BJ (cell line): ENCODE data around the gene POLR3H. TPM values are rescaled to one million over a fixed set of nuclear protein-coding genes. Genes with fewer than 3 reads are reported as not detected.
"Not testable (repeated sequence)": the region's sequence is repeated elsewhere in the genome, so short reads cannot be mapped to it uniquely, and the experiment has no call there.

ENCODE experiments used
- CTCF ChIA-PET: fragments of 350-600 bp; formaldehyde crosslinking; extraction: SDS; loops from one replicate; lab custom pipeline; 2021; ENCODE audit warnings: antibody characterized with exemption, inconsistent platforms; lab: Yijun Ruan, JAX
- POLR2A ChIA-PET: fragments of 300-600 bp; sonication (Branson Sonifier 250); formaldehyde crosslinking; extraction: SDS; loops from one replicate; lab custom pipeline; 2021; ENCODE audit warnings: antibody characterized with exemption; lab: Charles Lee
- DNase-seq: peaks from one replicate; pipeline ENCODE4 v3.0.0-alpha.2; 2011; ENCODE audit warnings: low read depth
- H3K27me3 ChIP-seq: 2 replicates; pipeline ENCODE4 v1.6.0; 2011; ENCODE audit warnings: low read length; ENCODE audit not compliant: control insufficient read depth, insufficient read depth
- H3K36me3 ChIP-seq: 2 replicates; pipeline ENCODE4 v1.5.1; 2011; ENCODE audit warnings: low read length; ENCODE audit not compliant: control insufficient read depth, insufficient read depth
- H3K4me3 ChIP-seq: 2 replicates; pipeline ENCODE4 v1.5.1; 2011; ENCODE audit warnings: low read depth, mild to moderate bottlenecking, control low read depth, low read length
- polyA minus RNA-seq: library from RNA; depleted of rRNA, polyadenylated mRNA; stranded (reverse); fragments of >200 nt; gene quantifications from 2 replicates; pipeline ENCODE4 v1.2.3, GENCODE V29; 2011; rRNA and poly(A)+ RNA removed
- polyA plus RNA-seq: library from polyadenylated mRNA; depleted of rRNA; stranded (reverse); fragments of >200 nt; gene quantifications from 2 replicates; pipeline ENCODE4 v1.2.3, GENCODE V29; 2011; rRNA removed
- TF ChIP-seq, protein P1 (sequence below): IDR thresholded peaks from 2 replicates; pipeline ENCODE4 v1.5.1; 2011; ENCODE audit warnings: low read depth, mild to moderate bottlenecking, control low read depth, inconsistent platforms, low read length, moderate library complexity; ENCODE audit not compliant: insufficient read depth

Gene POLR3H, protein sequence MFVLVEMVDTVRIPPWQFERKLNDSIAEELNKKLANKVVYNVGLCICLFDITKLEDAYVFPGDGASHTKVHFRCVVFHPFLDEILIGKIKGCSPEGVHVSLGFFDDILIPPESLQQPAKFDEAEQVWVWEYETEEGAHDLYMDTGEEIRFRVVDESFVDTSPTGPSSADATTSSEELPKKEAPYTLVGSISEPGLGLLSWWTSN
- polyA plus RNA-seq (39.4 and 52.5 TPM in 2 replicates), polyA minus RNA-seq (24.5 and 27.7 TPM in 2 replicates)

DNA sequence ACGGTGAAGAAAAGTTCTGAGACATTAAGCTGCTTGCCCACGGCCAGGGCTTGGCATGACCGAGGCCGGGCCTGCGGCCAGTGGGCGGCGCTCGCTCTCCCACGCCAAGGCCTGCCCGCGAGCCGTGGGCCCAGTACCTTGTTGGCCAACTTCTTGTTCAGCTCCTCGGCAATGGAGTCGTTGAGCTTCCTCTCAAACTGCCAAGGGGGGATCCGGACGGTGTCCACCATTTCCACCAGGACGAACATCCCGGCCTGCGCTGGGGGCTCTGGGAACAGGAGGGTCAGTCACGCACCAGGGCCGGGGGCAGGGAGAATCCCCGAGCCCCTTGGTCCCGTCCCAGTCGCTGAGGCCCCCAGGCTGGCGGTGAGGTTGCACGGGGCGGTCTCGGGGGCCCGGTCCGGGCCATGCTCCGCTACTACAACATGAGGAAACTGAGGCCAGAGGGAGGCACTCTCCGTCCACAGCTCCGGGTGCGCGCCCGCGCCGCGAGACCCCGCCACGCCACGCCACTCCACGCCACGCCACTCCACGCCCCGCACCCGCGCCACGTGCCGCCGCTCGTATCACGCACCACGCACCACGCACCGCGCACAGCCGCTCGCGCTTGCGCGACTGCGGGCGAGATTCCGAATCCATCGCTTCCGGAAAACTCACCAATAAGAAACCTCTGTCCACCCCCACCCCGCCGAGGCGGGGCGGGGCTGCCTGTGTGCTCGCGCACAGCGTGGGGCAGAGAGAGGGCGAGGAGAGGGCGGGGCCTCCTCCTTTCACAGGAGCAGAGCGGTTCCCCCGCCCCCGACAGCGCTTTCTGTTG lies at the start of gene POLR3H:
POLR3H (minus strand) TSS at position 617 of the 817 bp plus-strand sequence; CDS start at position 248, 369 bp downstream.
- TF ChIP-seq, protein P1, sequence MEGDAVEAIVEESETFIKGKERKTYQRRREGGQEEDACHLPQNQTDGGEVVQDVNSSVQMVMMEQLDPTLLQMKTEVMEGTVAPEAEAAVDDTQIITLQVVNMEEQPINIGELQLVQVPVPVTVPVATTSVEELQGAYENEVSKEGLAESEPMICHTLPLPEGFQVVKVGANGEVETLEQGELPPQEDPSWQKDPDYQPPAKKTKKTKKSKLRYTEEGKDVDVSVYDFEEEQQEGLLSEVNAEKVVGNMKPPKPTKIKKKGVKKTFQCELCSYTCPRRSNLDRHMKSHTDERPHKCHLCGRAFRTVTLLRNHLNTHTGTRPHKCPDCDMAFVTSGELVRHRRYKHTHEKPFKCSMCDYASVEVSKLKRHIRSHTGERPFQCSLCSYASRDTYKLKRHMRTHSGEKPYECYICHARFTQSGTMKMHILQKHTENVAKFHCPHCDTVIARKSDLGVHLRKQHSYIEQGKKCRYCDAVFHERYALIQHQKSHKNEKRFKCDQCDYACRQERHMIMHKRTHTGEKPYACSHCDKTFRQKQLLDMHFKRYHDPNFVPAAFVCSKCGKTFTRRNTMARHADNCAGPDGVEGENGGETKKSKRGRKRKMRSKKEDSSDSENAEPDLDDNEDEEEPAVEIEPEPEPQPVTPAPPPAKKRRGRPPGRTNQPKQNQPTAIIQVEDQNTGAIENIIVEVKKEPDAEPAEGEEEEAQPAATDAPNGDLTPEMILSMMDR: peak; percentile 75
- Histone ChIP-seq H3K4me3 (peak within 1 kb of the TSS; percentile 90), H3K27me3 (no peaks in the 10 kb centered on the region), H3K36me3 (peaks cover 4% of the 10 kb centered on the region; the same call in 1 of the 2 replicates)
- POLR2A ChIA-PET: interaction anchor here (0.5 to 1.0 kb wide), 3 partner anchors 19 to 375 kb away, joined by 3 to 4 read pairs (median 3); partner anchors contain the start of gene PMM1
- peak; percentile 91 for DNase-seq
- CTCF ChIA-PET: interaction anchor here (0.6 to 7.1 kb wide), 22 partner anchors 9 to 347 kb away, joined by 3 to 55 read pairs (median 3); partner anchors contain the start of genes PMM1 and XRCC6

DNA sequence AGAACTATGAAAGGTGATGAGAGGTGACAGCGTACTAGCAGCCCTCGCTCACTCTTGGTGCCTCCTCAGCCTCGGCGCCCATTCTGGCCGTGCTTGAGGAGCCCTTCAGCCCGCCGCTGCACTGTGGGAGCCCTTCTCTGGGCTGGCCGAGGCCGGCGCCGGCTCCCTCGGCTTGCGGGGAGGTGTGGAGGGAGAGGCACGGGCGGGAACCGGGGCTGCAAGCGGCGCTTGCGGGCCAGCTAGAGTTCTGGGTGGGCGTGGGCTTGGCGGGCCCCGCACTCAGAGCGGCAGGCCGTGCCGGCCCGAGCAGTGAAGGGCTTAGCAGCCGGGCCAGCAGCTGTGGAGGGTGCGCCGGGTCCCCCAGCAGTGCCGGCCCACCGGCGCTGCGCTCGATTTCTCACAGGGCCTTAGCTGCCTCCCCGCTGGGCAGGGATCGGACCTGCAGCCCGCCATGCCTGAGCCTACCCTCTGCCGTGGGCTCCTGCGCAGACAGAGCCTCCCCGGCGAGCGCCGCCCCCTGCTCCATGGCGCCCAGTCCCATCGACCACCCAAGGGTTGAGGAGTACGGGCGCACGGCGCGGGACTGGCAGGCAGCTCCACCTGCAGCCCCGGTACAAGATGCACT lies 49.2 kb upstream of the POLR3H start:
- DNase-seq, H3K4me3 ChIP-seq, POLR2A ChIA-PET, H3K36me3 ChIP-seq, H3K27me3 ChIP-seq: not testable (repeated sequence)
- CTCF ChIA-PET: interaction anchor here (0.8 to 1.4 kb wide), 2 partner anchors 50 to 66 kb away, joined by 3 to 4 read pairs; partner anchors contain the start of gene POLR3H

DNA sequence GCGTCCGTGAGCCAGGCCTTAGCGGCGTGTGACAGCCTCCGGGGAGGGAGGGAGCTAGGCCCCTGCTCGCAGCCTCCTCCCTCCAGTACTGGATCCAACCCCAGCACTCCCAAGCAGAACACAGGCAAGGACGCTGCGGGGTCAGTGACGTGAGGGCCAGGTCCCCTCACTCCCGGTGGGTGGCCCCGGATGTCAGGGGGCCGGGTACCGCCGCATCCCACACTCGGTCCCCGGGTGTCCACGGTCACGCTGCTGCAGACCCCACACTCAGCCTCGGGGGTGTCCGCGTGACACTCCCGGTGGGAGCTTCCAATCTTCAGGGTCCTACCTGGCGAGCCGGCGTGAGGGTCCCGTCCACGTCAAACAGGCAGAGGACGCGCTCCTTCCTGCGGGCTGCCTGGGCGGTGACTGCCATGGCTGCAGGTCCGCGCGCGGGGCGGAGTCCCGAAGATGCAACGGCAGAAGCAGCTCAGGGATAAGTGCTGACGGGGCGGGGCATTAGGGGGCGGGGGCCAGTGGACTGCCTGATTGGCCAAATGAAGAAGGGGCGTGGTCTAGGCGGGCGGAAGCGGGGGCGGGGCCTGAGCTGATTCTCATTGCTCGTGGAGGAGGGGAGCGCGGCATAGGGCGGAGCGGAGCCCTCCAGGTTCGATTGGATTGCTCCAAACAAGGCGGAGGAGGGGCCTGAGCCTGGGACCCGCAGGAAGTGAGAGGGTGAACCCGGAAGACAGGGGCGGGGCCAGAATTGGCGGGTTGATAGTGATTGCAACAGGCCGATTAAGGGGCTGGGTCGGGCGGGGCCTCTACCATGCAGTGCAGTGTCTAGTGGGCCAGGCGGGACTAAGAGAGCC lies 45.3 kb upstream of the POLR3H start, which contains the start of gene PMM1:
PMM1 (minus strand) TSS at position 450 of the 851 bp plus-strand sequence; CDS start at position 415, 35 bp downstream.
- Histone ChIP-seq H3K36me3 (peaks cover 4% of the 10 kb centered on the region), H3K27me3 (no peaks in the 10 kb centered on the region), H3K4me3 (peak within 1 kb of the TSS; percentile 95)
- peak; percentile 97 for DNase-seq
- ChIA-PET POLR2A (interaction anchor here (0.6 to 1.3 kb wide), 8 partner anchors 9 to 1193 kb away, joined by 3 to 12 read pairs (median 6); partner anchors contain the start of genes POLR3H and TOB2), CTCF (interaction anchor here (0.7 to 2.6 kb wide), 8 partner anchors 8 to 48 kb away, joined by 3 to 13 read pairs (median 6); partner anchors contain the start of gene POLR3H)
- TF ChIP-seq, protein P1: no peak

DNA sequence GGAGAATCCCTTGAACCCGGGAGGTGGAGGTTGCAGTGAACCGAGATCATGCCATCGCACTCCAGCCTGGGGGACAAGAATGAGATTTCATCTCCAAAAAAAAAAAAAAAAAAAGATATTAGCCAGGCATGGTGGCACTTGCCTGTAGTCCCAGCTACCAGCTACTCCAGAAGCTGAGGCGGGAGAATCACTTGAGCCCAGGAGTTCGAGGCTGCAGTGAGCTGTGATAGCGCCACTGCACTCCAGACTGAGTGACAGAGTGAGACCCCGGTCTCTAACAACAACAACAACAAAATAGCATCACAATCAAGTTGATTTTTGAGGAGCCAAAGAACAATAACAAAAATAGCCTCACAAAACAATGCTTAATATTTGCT lies 43.1 kb upstream of the POLR3H start:
- TF ChIP-seq, protein P1: no peak
- ChIA-PET POLR2A (no interaction called here), CTCF (interaction anchor here (0.6 kb wide), 1 partner anchor 30 kb away, joined by 3 read pairs; no protein-coding TSS in a partner anchor)
- DNase-seq: no peak
- no peaks in the 10 kb centered on the region for H3K27me3 ChIP-seq
- H3K36me3 ChIP-seq: peaks cover 14% of the 10 kb centered on the region
- no peak overlapping the region for H3K4me3 ChIP-seq
